CD4-positive, alpha-beta memory T cell (primary cell): ENCODE results near the gene CD63. TPM values are rescaled to one million over a fixed set of nuclear protein-coding genes. Genes with fewer than 3 reads are reported as not detected.

Experiments used
- CTCF ChIA-PET: fragments of 350-600 bp; sonication (Branson Sonifier 250); formaldehyde crosslinking; loops from one replicate; lab custom pipeline; 2021; ENCODE audit warnings: inconsistent platforms; ENCODE audit not compliant: partially characterized antibody; lab: Charles Lee
- POLR2A ChIA-PET: fragments of 350-600 bp; sonication (Branson Sonifier 250); formaldehyde crosslinking; loops from one replicate; lab custom pipeline; 2021; ENCODE audit not compliant: partially characterized antibody; lab: Charles Lee
- DNase-seq, 5 donors: peaks; one replicate each; pipeline versions ENCODE4 v3.0.0 to v3.0.0-alpha.2; 2020 to 2022; ENCODE audit warnings: mixed read lengths in 1 of 5
- H3K27ac ChIP-seq: one replicate; pipeline ENCODE4 v1.7.0; 2013; ENCODE audit warnings: low read depth, low read length
- H3K27me3 ChIP-seq: 2 replicates; pipeline ENCODE4 v1.7.0; 2013; ENCODE audit warnings: mild to moderate bottlenecking, low read length, moderate library complexity; ENCODE audit not compliant: insufficient read depth
- H3K36me3 ChIP-seq: 2 replicates; pipeline ENCODE4 v1.7.0; 2013; ENCODE audit warnings: mild to moderate bottlenecking, low read length, moderate library complexity; ENCODE audit not compliant: insufficient read depth
- H3K4me1 ChIP-seq: 2 replicates; pipeline ENCODE4 v1.7.0; 2013; ENCODE audit warnings: mild to moderate bottlenecking, low read length, moderate library complexity; ENCODE audit not compliant: insufficient read depth
- H3K4me3 ChIP-seq, 2 donors: one replicate each; pipeline ENCODE4 v1.7.0; 2013; ENCODE audit warnings: low read length in 2 of 2, mild to moderate bottlenecking in 1 of 2
- H3K9me3 ChIP-seq, 2 donors: one replicate each; pipeline ENCODE4 v1.7.0; 2013; ENCODE audit warnings: low read length in 2 of 2, control low read depth in 1 of 2; ENCODE audit not compliant: control insufficient read depth in 1 of 2
- H3K27ac Mint-ChIP-seq, 7 donors: one replicate each; pipeline ENCODE4 v1.8.0; 2020 to 2021; ENCODE audit warnings: mixed read lengths in 7 of 7, mild to moderate bottlenecking in 6 of 7, inconsistent platforms in 3 of 7, moderate library complexity in 3 of 7
- H3K27me3 Mint-ChIP-seq, 2 donors: one replicate each; pipeline ENCODE4 v1.8.0; 2020 to 2021; ENCODE audit warnings: mixed read lengths in 2 of 2
- H3K36me3 Mint-ChIP-seq, 2 donors: one replicate each; pipeline ENCODE4 v1.8.0; 2020 to 2021; ENCODE audit warnings: mixed read lengths in 2 of 2, inconsistent platforms in 1 of 2, mild to moderate bottlenecking in 1 of 2
- H3K4me1 Mint-ChIP-seq, 4 donors: one replicate each; pipeline ENCODE4 v1.8.0; 2020 to 2021; ENCODE audit warnings: mixed read lengths in 4 of 4, mild to moderate bottlenecking in 1 of 4
- H3K4me3 Mint-ChIP-seq, 8 donors: one replicate each; pipeline ENCODE4 v1.8.0; 2020 to 2021; ENCODE audit warnings: mixed read lengths in 8 of 8, mild to moderate bottlenecking in 7 of 8, moderate library complexity in 6 of 8, inconsistent platforms in 3 of 8
- H3K9me3 Mint-ChIP-seq, 8 donors: one replicate each; pipeline ENCODE4 v1.8.0; 2020 to 2021; ENCODE audit warnings: mixed read lengths in 8 of 8, mild to moderate bottlenecking in 5 of 8, inconsistent platforms in 3 of 8, moderate library complexity in 1 of 8
- intact Hi-C: fragments of 100-400 bp; cut with micrococcal nuclease; formaldehyde crosslinking; loops from one replicate; pipeline ENCODE4 v1.15.1; 2023
- polyA plus RNA-seq, 2 donors: library from polyadenylated mRNA; unstranded; fragments of 300-500 nt; fragmentation: Illumina TruSeq; gene quantifications; one replicate each; pipeline ENCODE4 v1.2.3, GENCODE V29; 2021
- total RNA-seq, 2 experiments: library from RNA; stranded (reverse); gene quantifications; one replicate each; pipeline ENCODE4 v1.2.3, GENCODE V29; 2021

The CD63 gene
- total and polyA plus RNA-seq, 4 experiments from 2014 or later, result 76.4 to 349 (median 135) TPM

DNA sequence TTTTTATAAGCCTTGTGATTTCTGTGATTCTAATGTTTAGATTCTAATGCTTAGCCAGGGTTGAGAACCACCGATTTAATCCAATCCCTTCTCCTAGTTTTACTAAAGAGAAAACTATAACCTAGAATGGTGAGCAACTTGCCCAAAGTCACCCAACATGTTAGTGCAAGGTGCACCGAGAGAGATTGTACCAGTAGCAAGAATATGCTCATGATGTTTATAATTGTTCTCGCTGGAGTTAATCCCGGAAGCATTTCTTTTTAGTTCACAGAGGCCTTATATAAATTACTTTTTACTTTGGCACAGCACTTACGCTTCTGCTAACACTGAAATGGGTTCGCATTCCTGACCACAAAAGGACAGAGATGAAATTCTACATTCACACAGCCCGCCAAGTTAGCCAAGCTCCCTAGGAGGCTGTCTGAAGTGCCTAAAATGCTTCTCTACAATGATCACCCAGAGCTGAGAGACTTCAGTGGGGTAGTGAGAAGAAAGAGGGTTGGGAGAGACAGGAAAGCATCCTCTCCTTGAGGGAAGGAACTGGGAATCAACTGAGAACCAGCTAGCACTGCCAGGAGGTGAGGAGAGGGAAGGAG is 13.5 kb downstream of the CD63 start:
- Histone ChIP-seq H3K9me3 (no peaks in the 10 kb centered on the region), H3K27me3 (no peaks in the 10 kb centered on the region)
- intact Hi-C loops, result loop anchor here (5.0 kb wide), 1 partner anchor 68 kb away; no protein-coding TSS in a partner anchor

DNA sequence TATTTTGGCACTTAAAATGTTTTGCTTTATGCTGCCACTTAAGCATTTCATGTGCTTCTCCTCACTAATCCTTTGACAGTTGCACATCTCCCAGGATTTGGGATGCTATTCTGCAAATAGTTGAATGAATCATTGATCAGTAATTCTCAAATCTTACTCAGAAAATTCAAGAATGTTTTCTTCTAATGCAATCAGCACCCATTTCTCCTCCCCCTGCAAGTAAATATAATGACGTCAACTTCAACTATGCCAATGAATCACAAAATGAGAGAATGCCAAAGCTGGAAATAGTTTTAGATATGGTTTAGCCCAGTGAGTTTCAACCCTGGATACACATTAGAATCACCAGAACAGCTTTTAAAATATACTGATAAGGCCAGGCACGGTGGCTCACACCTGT is 15.1 kb downstream of the CD63 start:
- H3K9me3 ChIP-seq, result no peaks in the 10 kb centered on the region
- no peak overlapping the region for H3K4me3 Mint-ChIP-seq
- H3K27me3 Mint-ChIP-seq, result peaks cover 1 to 6% of the 10 kb centered on the region in 2 donors
- H3K4me1 Mint-ChIP-seq, result peaks cover 19 to 43% (median 33%) of the 10 kb centered on the region in 4 donors
- no peak overlapping the region for H3K4me3 ChIP-seq
- peaks cover 0 to 4% (median 0%) of the 10 kb centered on the region in 8 donors for H3K9me3 Mint-ChIP-seq
- ChIA-PET POLR2A (no interaction called here), CTCF (interaction anchor here (1.9 kb wide), 1 partner anchor 9 kb away, joined by 4 read pairs; no protein-coding TSS in a partner anchor)
- no peak overlapping the region for H3K27ac ChIP-seq
- H3K36me3 ChIP-seq, result no peaks in the 10 kb centered on the region
- no peak for DNase-seq
- intact Hi-C loops, result no loop called here
- no peaks in the 10 kb centered on the region for H3K27me3 ChIP-seq
- H3K4me1 ChIP-seq, result peaks cover 32% of the 10 kb centered on the region
- H3K36me3 Mint-ChIP-seq, result peaks cover 0 to 18% of the 10 kb centered on the region in 2 donors
- H3K27ac Mint-ChIP-seq, result peak overlapping the region in 1 of 7 donors; percentile 49

More for the DNA sequence above, 13.5 kb downstream of the CD63 start:
- ChIA-PET CTCF (interaction anchor here (1.1 to 5.1 kb wide), 7 partner anchors 10 to 114 kb away, joined by 3 to 44 read pairs (median 8); partner anchors contain the start of genes CD63 and DNAJC14), POLR2A (interaction anchor here (0.7 to 4.0 kb wide), 18 partner anchors 9 to 413 kb away, joined by 3 to 42 read pairs (median 6); partner anchors contain the start of genes CD63, DGKA, DNAJC14 and GDF11)
- Mint-ChIP-seq H3K4me3 (peak overlapping the region; percentile 90 to 99 (median 94)), H3K27ac (peak overlapping the region; percentile 94 to 99 (median 98)), H3K36me3 (peaks cover 0 to 24% of the 10 kb centered on the region in 2 donors), H3K9me3 (peaks cover 0 to 4% (median 0%) of the 10 kb centered on the region in 8 donors), H3K4me1 (peaks cover 16 to 43% (median 32%) of the 10 kb centered on the region in 4 donors), H3K27me3 (peaks cover 0 to 1% of the 10 kb centered on the region in 2 donors)
- H3K36me3 ChIP-seq, result peaks cover 7% of the 10 kb centered on the region
- H3K27ac ChIP-seq, result peak overlapping the region; percentile 91
- no peak for DNase-seq
- peak overlapping the region; percentile 30 to 99 for H3K4me3 ChIP-seq
- peaks cover 31% of the 10 kb centered on the region for H3K4me1 ChIP-seq

DNA sequence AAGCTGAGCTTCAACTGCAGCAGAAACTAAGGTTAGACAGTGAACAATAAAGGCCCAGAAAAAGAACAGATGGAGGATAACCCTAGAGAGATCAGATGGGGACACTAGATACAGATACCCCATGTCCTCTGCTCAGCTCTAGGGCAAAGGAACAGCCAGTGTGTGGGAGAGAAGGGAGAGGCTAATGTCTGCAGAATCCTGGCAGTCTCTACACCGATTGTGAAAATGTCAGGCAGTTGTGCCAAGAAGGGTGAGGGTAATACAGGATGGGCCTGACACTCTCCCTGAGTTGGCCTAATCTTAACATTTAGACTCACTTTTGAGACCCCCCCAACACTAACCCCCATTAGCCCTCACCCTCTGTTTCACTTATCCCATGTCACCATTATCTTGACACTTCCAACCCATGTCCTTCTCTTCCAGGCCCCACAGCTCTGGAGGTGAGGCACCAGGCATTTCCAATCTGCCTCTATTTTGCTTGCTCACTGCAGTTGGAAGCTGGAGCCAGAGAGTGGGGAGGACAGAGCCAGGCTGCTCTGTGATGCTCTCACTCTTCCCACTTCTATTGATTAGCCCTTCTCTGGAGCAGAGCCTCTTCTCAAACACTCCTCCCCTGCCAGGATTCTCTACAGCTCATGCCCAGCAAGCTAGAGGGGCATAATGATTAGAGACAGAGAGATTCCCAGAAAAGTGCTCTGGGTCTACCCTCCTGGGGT is 16.0 kb downstream of the CD63 start:
- Mint-ChIP-seq H3K27me3 (peaks cover 6 to 10% of the 10 kb centered on the region in 2 donors), H3K36me3 (peaks cover 0 to 18% of the 10 kb centered on the region in 2 donors), H3K9me3 (peaks cover 0 to 4% (median 0%) of the 10 kb centered on the region in 8 donors), H3K4me3 (no peak overlapping the region), H3K4me1 (peaks cover 23 to 43% (median 33%) of the 10 kb centered on the region in 4 donors), H3K27ac (peak overlapping the region in 1 of 7 donors; percentile 2)
- DNase-seq, result no peak
- POLR2A ChIA-PET, result no interaction called here
- Histone ChIP-seq H3K36me3 (no peaks in the 10 kb centered on the region), H3K4me3 (no peak overlapping the region), H3K4me1 (peaks cover 32% of the 10 kb centered on the region), H3K27me3 (no peaks in the 10 kb centered on the region), H3K9me3 (no peaks in the 10 kb centered on the region), H3K27ac (no peak overlapping the region)
- intact Hi-C loops, result no loop called here
- CTCF ChIA-PET, result interaction anchor here (1.5 to 1.9 kb wide), 2 partner anchors 10 to 12 kb away, joined by 3 to 4 read pairs; no protein-coding TSS in a partner anchor

DNA sequence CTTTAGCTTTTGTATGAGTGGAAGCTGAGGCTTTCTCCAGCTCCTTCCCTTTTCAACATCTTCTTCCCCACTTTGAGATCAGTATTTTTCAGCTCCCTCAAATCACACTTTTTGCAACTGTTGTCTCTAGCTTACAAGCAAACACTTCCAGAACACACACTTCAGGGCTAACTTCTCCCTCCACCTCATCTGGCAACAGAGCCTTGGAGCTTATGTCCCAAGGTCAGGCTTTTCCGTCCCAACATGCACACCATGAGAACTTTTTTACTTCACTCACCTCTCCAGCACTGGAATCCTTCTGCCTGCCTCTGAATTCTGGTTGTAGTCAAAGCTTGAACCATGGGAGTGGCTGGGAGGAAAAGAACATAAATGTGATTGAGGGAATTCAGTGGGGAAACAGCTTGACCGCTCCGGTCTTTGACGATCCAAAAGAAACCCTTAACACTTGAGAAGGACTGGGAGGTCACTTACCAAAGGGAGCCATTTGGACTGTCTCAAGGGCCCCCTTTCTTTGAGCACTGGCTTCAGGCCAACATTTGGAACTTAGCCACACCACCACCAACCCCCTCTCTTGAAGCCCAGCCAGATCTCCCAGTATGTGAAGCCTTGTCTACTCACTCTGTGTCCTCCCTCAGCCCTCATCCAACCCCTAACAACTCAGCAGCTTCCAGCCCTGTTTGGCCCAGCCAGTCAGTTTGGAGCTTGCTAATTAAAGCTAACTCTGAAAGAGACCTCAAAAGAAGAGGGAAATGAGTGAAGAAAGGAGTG is 16.8 kb downstream of the CD63 start:
- ChIA-PET CTCF (interaction anchor here (1.5 kb wide), 1 partner anchor 13 kb away, joined by 3 read pairs; no protein-coding TSS in a partner anchor), POLR2A (interaction anchor here (1.3 kb wide), 1 partner anchor 26 kb away, joined by 3 read pairs; no protein-coding TSS in a partner anchor)
- Mint-ChIP-seq H3K27ac (peak overlapping the region in 1 of 7 donors; percentile 62), H3K27me3 (peaks cover 8 to 13% of the 10 kb centered on the region in 2 donors), H3K4me3 (no peak overlapping the region), H3K4me1 (peaks cover 19 to 39% (median 29%) of the 10 kb centered on the region in 4 donors), H3K36me3 (peaks cover 0 to 12% of the 10 kb centered on the region in 2 donors), H3K9me3 (peaks cover 0 to 4% (median 0%) of the 10 kb centered on the region in 8 donors)
- Histone ChIP-seq H3K36me3 (no peaks in the 10 kb centered on the region), H3K4me3 (no peak overlapping the region), H3K27ac (no peak overlapping the region), H3K4me1 (peaks cover 28% of the 10 kb centered on the region), H3K27me3 (peaks cover 4% of the 10 kb centered on the region), H3K9me3 (no peaks in the 10 kb centered on the region)
- intact Hi-C loops, result no loop called here
- no peak for DNase-seq

DNA sequence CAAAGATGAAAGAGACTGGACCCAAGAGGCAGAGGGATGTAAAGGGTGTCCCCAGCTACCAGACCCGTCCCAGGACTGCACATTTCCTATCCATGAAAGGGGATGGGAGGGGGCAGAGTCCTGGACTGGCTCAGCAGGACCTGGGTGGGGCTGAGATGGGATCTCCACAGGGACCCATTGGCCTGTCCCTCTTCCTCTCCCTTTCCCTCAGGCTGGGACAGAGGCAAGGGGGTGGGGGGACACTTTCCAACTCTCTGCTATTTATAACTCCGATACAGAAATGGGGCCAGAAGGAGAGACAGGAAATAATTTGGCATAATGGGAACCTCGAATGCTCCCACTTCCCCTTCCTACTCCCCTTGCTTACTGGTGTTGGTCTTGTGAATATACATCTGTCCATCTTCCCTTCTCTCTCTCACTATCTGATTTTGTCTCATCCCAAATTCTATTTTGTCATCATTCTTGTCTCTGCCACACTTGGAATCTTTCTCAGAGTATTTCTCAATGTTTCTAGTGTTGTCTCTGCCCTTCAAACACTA is 20.0 kb downstream of the CD63 start:
- Mint-ChIP-seq H3K36me3 (no peaks in the 10 kb centered on the region), H3K9me3 (no peaks in the 10 kb centered on the region), H3K27me3 (peaks cover 10 to 18% of the 10 kb centered on the region in 2 donors), H3K4me1 (peaks cover 13 to 22% (median 18%) of the 10 kb centered on the region in 4 donors), H3K27ac (peak overlapping the region in 1 of 7 donors; percentile 43), H3K4me3 (peak overlapping the region; percentile 71 to 91 (median 84))
- Histone ChIP-seq H3K4me1 (peaks cover 14% of the 10 kb centered on the region), H3K4me3 (no peak overlapping the region), H3K9me3 (no peaks in the 10 kb centered on the region), H3K27me3 (peaks cover 5% of the 10 kb centered on the region), H3K27ac (no peak overlapping the region), H3K36me3 (no peaks in the 10 kb centered on the region)
- CTCF ChIA-PET, result interaction anchor here (0.6 kb wide), 1 partner anchor 53 kb away, joined by 3 read pairs; no protein-coding TSS in a partner anchor
- intact Hi-C loops, result no loop called here
- POLR2A ChIA-PET, result no interaction called here
- DNase-seq, result no peak

DNA sequence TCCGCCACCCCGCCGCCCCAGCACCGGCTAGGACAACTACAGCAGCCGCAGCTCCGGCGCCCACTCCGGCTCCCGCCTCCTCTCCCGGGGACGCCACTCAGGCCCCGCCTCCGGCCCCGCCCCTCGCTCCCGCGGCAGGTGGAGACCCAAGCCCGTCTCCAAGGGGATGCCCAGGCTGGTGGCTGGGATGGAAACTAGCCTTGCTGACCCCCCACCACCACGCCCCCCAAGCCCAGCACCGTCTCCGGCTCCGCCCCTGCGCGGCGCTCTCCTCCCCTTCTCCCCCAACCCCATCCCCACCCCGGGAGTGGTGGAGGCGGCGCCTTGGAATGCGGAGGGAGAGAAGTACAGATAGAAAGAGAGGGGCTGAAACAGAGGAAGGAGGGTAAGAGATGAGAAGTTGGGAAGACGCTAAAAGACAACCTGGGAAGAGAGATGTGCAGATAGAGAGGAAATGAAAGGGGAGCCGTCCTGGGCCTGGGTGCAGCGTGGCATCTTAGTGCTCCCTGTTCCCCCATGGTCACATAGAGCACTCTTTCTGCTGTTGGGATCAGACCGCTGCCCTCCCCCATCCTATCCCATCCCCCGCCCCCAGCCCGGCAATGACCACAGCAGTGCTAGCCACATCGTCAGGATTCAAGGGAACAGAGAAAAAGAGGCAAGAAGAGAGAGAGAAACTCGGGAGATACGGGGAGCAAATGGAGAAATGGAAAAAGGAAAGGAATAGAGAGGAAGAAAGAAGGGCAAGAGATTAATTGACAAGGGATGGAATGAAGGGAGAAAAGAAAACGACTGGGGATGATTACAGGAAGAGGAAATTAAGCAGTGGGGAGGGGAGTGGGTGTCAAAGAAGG is 20.7 kb downstream of the CD63 start, which contains the start of gene ITGA7:
Gene ITGA7 (minus strand): TSS at position 64 of the 854 bp plus-strand sequence. CDS start 222 bp downstream, outside the sequence.
- no peaks in the 10 kb centered on the region for H3K36me3 ChIP-seq
- ChIA-PET POLR2A (interaction anchor here (2.6 kb wide), 1 partner anchor 8 kb away, joined by 14 read pairs; the partner anchor contains the start of gene BLOC1S1), CTCF (interaction anchor here (0.6 kb wide), 1 partner anchor 53 kb away, joined by 3 read pairs; no protein-coding TSS in a partner anchor)
- Mint-ChIP-seq H3K36me3 (no peaks in the 10 kb centered on the region), H3K27me3 (peaks cover 10 to 18% of the 10 kb centered on the region in 2 donors), H3K27ac (peak within 1 kb of the TSS in 4 of 7 donors; percentile 9 to 42 (median 20)), H3K9me3 (no peaks in the 10 kb centered on the region), H3K4me3 (peak within 1 kb of the TSS; percentile 71 to 91 (median 84)), H3K4me1 (peaks cover 13 to 22% (median 18%) of the 10 kb centered on the region in 4 donors)
- DNase-seq, result peak; percentile 24 to 67 (median 31)
- peaks cover 5% of the 10 kb centered on the region for H3K27me3 ChIP-seq
- H3K27ac ChIP-seq, result no peak within 1 kb of the TSS
- intact Hi-C loops, result no loop called here
- H3K9me3 ChIP-seq, result no peaks in the 10 kb centered on the region
- peak within 1 kb of the TSS in 1 of 2 donors; percentile 31 for H3K4me3 ChIP-seq
- peaks cover 14% of the 10 kb centered on the region for H3K4me1 ChIP-seq
